ENCODE measurements around the gene SEPSECS. TPM values are rescaled to one million over a fixed set of nuclear protein-coding genes. Genes with fewer than 3 reads are reported as not detected.

SEPSECS gene
- total RNA-seq, 1 experiment from 2014 or later, result 4.2 TPM

DNA sequence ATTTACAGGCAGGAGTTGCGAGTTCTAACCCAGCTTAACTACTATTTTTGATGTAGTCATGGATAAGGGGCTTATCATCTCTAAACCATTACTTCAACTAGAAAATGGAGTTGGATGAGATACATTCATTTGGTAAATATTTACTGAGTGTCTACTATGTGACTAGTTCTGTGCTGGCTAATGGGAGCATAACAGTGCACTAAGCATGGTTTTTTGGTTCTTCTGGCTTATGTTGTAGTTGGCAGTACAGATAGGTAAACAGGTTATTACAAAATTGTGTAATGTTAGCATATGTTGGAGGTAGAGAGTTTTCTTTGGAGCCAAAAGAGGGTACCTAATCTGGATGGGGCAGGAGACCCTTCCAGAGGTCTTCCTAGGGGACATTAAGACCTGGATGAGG is 47.7 kb upstream of the SEPSECS start:
- no peaks in the 10 kb centered on the region for H3K23me2 ChIP-seq (ENCODE audit: insufficient read length, low read depth, low read length, poor library complexity, severe bottlenecking)
- Mint-ChIP-seq H3K27ac (no peak overlapping the region), H3K9me3 (peaks cover 3 to 5% of the 10 kb centered on the region in 2 experiments; a peak in 2 of 5 replicates), H3K36me3 (ENCODE audit: insufficient read depth in 1 of 3, low read depth in 3 of 3) (peaks cover 2 to 18% (median 4%) of the 10 kb centered on the region in 3 experiments; a peak in 5 of 7 replicates), H3K4me3 (no peak overlapping the region), H3K27me3 (ENCODE audit: low read depth) (no peaks in the 10 kb centered on the region; the same call in 1 of the 2 replicates), H3K4me1 (peaks cover 16 to 19% of the 10 kb centered on the region in 2 experiments)
- H4K8ac ChIP-seq (replicated peaks; ENCODE audit: insufficient read length, low read depth, low read length), result no peak overlapping the region
- no peak overlapping the region for H3K4me2 ChIP-seq (ENCODE audit: insufficient read depth, insufficient read length, low read length)
- H2BK20ac ChIP-seq (ENCODE audit: low read depth, low read length, poor library complexity, severe bottlenecking), result no peak overlapping the region
- H3K27me3 ChIP-seq (ENCODE audit: insufficient read depth, low read length), result no peaks in the 10 kb centered on the region
- no peaks in the 10 kb centered on the region for H3K79me1 ChIP-seq (ENCODE audit: insufficient read depth, low read depth, low read length, poor library complexity, severe bottlenecking)
- H3K9me3 ChIP-seq (ENCODE audit: control insufficient read depth, low read depth, low read length), result no peaks in the 10 kb centered on the region
- H3K14ac ChIP-seq (ENCODE audit: insufficient read depth, low read length), result no peak overlapping the region
- H3K27ac ChIP-seq (ENCODE audit: insufficient read length, low read depth, low read length), result no peak overlapping the region
- no peak overlapping the region for H3T11ph ChIP-seq (ENCODE audit: low read length)
- H3K56ac ChIP-seq (ENCODE audit: insufficient read length, low read depth, low read length), result no peak overlapping the region
- no peaks in the 10 kb centered on the region for H4K20me1 ChIP-seq (ENCODE audit: control insufficient read depth, insufficient read depth, insufficient read length)
- no peaks in the 10 kb centered on the region; the same call in 1 of the 2 replicates for H3K4me1 ChIP-seq (ENCODE audit: insufficient read depth, low read length)
- no peak overlapping the region for H2BK15ac ChIP-seq (ENCODE audit: low read depth, low read length)
- H4K5ac ChIP-seq (ENCODE audit: insufficient read length, low read depth, low read length), result no peak overlapping the region
- no peak overlapping the region for H2BK120ac ChIP-seq (ENCODE audit: low read depth, low read length, poor library complexity, severe bottlenecking)
- H2BK12ac ChIP-seq (ENCODE audit: insufficient read length, low read depth, low read length), result no peak overlapping the region
- TF ChIP-seq, protein P1, sequence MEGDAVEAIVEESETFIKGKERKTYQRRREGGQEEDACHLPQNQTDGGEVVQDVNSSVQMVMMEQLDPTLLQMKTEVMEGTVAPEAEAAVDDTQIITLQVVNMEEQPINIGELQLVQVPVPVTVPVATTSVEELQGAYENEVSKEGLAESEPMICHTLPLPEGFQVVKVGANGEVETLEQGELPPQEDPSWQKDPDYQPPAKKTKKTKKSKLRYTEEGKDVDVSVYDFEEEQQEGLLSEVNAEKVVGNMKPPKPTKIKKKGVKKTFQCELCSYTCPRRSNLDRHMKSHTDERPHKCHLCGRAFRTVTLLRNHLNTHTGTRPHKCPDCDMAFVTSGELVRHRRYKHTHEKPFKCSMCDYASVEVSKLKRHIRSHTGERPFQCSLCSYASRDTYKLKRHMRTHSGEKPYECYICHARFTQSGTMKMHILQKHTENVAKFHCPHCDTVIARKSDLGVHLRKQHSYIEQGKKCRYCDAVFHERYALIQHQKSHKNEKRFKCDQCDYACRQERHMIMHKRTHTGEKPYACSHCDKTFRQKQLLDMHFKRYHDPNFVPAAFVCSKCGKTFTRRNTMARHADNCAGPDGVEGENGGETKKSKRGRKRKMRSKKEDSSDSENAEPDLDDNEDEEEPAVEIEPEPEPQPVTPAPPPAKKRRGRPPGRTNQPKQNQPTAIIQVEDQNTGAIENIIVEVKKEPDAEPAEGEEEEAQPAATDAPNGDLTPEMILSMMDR (conservative IDR thresholded peaks at IDR 0.05), result no peak
- H4K91ac ChIP-seq (ENCODE audit: insufficient read length, low read depth, low read length), result no peak overlapping the region
- no peak overlapping the region for H2AFZ ChIP-seq (ENCODE audit: low read length)
- H3K4ac ChIP-seq (ENCODE audit: low read depth, low read length), result no peak overlapping the region
- H2AK5ac ChIP-seq (ENCODE audit: insufficient read length, low read length), result no peak overlapping the region
- no peak overlapping the region for H2BK5ac ChIP-seq (ENCODE audit: insufficient read length, low read length)
- H3K9ac ChIP-seq (ENCODE audit: extremely low read depth, insufficient read length, low read length), result no peak overlapping the region
- H3K79me2 ChIP-seq (ENCODE audit: insufficient read depth, low read length), result no peaks in the 10 kb centered on the region
- no peak for DNase-seq
- no peak overlapping the region for H3K18ac ChIP-seq (ENCODE audit: insufficient read length, low read depth, low read length)
- no CpG with 5 or more reads among the region's 1 CpG for WGBS (ENCODE audit: extremely low coverage, insufficient read length, low lambda C conversion rate)
- H3K23ac ChIP-seq (ENCODE audit: insufficient read length, low read depth, low read length), result no peak overlapping the region
